ENCODE results near the gene RUFY2.

RUFY2 gene

DNA sequence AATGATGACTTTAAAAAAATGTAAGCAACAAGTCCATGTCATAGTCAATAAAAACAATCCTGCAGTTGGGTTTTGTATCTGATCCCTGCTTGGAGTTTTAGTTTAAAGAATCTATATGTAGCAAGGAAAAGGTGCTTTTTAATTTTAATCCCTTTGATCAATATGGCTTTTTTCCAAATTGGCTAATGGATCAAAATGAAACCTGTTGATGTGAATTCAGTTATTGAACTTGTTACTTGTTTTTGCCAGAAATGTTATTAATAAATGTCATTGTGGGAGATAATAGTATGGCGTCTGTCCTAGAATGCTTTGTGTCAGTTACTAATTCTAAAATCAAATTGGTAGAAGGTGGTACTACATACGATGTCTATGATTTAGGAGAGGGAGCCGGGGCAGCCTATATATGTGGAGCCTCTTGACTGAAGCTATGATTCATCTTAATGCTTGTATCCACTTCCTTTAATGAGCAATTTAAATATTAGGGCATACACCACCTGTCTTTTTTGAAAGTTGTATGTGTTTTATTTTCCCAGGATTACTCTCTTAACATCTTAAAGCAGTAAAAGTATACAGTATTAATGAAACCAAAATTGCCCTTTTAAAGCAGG is 64.1 kb downstream of the RUFY2 start:
- whole genome bisulfite sequencing (ENCODE audit: extremely low coverage, insufficient coverage, insufficient read length), result no CpG with 5 or more reads among the region's 3 CpGs

DNA sequence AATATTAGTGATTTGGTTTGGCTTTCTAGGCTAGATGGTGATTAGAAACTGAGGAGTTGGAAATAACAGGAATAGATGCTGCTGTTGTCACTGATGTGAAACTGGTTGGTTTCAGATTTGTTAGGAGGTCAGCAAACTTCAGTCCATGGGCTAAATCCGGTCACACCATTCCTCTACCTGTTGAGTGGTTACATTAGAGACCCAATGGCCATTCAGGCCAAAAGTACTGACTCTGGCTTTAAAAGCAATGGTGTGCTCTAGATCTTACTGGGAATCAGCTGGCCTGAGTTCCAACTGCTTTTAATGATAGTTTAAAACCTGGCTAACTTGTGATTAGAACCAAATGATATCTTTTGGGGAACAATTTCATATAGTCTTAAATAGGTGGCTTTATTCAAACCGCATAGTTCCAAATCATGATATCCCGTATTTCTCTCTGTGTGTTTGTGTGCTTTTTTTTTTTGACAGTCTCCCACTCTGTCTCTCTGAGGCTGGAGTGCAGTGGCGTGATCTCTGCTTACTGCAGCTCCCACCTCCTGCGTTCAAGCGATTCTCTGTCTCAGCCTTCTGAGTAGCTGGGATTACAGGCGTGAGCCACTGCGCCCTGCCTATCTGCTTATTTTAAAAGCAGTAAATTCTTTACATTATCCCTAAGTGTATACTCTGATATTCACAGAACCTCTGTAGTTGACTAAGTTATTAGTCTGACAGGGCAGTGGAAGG is 66.6 kb downstream of the RUFY2 start:
- Histone ChIP-seq H3K14ac (ENCODE audit: low read length) (no peak overlapping the region), H2AK5ac (ENCODE audit: low read length) (no peak overlapping the region), H3K9me3 (ENCODE audit: insufficient read depth, low read depth, low read length) (no peaks in the 10 kb centered on the region), H2BK120ac (ENCODE audit: insufficient read depth, low read length, poor library complexity) (no peak overlapping the region), H3K18ac (ENCODE audit: low read length) (no peak overlapping the region), H3K27me3 (ENCODE audit: insufficient read depth, low read length) (no peaks in the 10 kb centered on the region), H4K8ac (ENCODE audit: low read depth, low read length) (no peak overlapping the region), H3K4ac (ENCODE audit: low read depth, low read length) (no peak overlapping the region), H3K4me3 (ENCODE audit: low read depth, low read length) (no peak overlapping the region), H3K27ac (ENCODE audit: low read depth, low read length) (no peak overlapping the region), H3K9ac (ENCODE audit: low read length) (no peak overlapping the region), H3K79me2 (ENCODE audit: control insufficient read depth, insufficient read depth, low read length, poor library complexity) (peaks cover 4% of the 10 kb centered on the region), H2BK12ac (ENCODE audit: low read length) (no peak overlapping the region), H3K79me1 (ENCODE audit: low read length) (no peaks in the 10 kb centered on the region), H2AFZ (ENCODE audit: insufficient read depth, low read length, poor library complexity) (no peak overlapping the region), H4K91ac (ENCODE audit: low read depth, low read length) (no peak overlapping the region), H3K4me2 (ENCODE audit: low read length) (no peak overlapping the region), H3K23ac (ENCODE audit: low read length) (no peak overlapping the region), H3K4me1 (ENCODE audit: control insufficient read depth in 1 of 2, insufficient read depth in 2 of 2, low read length in 2 of 2) (peaks cover 0 to 1% of the 10 kb centered on the region in 2 experiments), H2BK5ac (ENCODE audit: low read depth, low read length, poor library complexity) (no peak overlapping the region), H3K36me3 (ENCODE audit: control insufficient read depth in 1 of 2, insufficient read depth in 2 of 2, low read length in 2 of 2) (peaks cover 21 to 34% of the 10 kb centered on the region in 2 experiments), H4K12ac (ENCODE audit: low read depth, low read length) (no peak overlapping the region)
- DNase-seq, result no peak
- no CpG with 5 or more reads among the region's 8 CpGs for WGBS (ENCODE audit: extremely low coverage, insufficient coverage, insufficient read length)

More for the DNA sequence above, 64.1 kb downstream of the RUFY2 start:
- H3K18ac ChIP-seq (ENCODE audit: low read length), result no peak overlapping the region
- H3K4me3 ChIP-seq (ENCODE audit: low read depth, low read length), result no peak overlapping the region
- peaks cover 23 to 32% of the 10 kb centered on the region in 2 experiments for H3K36me3 ChIP-seq (ENCODE audit: control insufficient read depth in 1 of 2, insufficient read depth in 2 of 2, low read length in 2 of 2)
- DNase-seq, result no peak
- H2BK12ac ChIP-seq (ENCODE audit: low read length), result no peak overlapping the region
- H3K4me1 ChIP-seq (ENCODE audit: control insufficient read depth in 1 of 2, insufficient read depth in 2 of 2, low read length in 2 of 2), result no peaks in the 10 kb centered on the region
- no peaks in the 10 kb centered on the region for H3K79me2 ChIP-seq (ENCODE audit: control insufficient read depth, insufficient read depth, low read length, poor library complexity)
- H2AFZ ChIP-seq (ENCODE audit: insufficient read depth, low read length, poor library complexity), result no peak overlapping the region
- no peak overlapping the region for H3K4me2 ChIP-seq (ENCODE audit: low read length)
- H3K4ac ChIP-seq (ENCODE audit: low read depth, low read length), result no peak overlapping the region
- no peak overlapping the region for H2BK5ac ChIP-seq (ENCODE audit: low read depth, low read length, poor library complexity)
- no peak overlapping the region for H2BK120ac ChIP-seq (ENCODE audit: insufficient read depth, low read length, poor library complexity)
- no peak overlapping the region for H3K27ac ChIP-seq (ENCODE audit: low read depth, low read length)
- no peak overlapping the region for H2AK5ac ChIP-seq (ENCODE audit: low read length)
- no peak overlapping the region for H3K9ac ChIP-seq (ENCODE audit: low read length)
- H4K91ac ChIP-seq (ENCODE audit: low read depth, low read length), result no peak overlapping the region
- no peak overlapping the region for H3K14ac ChIP-seq (ENCODE audit: low read length)
- no peak overlapping the region for H3K23ac ChIP-seq (ENCODE audit: low read length)
- H3K9me3 ChIP-seq (ENCODE audit: insufficient read depth, low read depth, low read length), result no peaks in the 10 kb centered on the region
- H3K27me3 ChIP-seq (ENCODE audit: insufficient read depth, low read length), result no peaks in the 10 kb centered on the region
- no peaks in the 10 kb centered on the region for H3K79me1 ChIP-seq (ENCODE audit: low read length)
- H4K12ac ChIP-seq (ENCODE audit: low read depth, low read length), result no peak overlapping the region
- no peak overlapping the region for H4K8ac ChIP-seq (ENCODE audit: low read depth, low read length)

- no peak overlapping the region for H2BK120ac ChIP-seq (ENCODE audit: insufficient read depth, low read length, poor library complexity)
- H2AK5ac ChIP-seq (ENCODE audit: low read length), result no peak overlapping the region
- peaks cover 0 to 2% of the 10 kb centered on the region in 2 experiments for H3K4me1 ChIP-seq (ENCODE audit: control insufficient read depth in 1 of 2, insufficient read depth in 2 of 2, low read length in 2 of 2)
- no peak overlapping the region for H2AFZ ChIP-seq (ENCODE audit: insufficient read depth, low read length, poor library complexity)
- no peak overlapping the region for H3K4me2 ChIP-seq (ENCODE audit: low read length)
- no peak overlapping the region for H4K12ac ChIP-seq (ENCODE audit: low read depth, low read length)
- DNase-seq, result no peak
- no peak overlapping the region for H4K8ac ChIP-seq (ENCODE audit: low read depth, low read length)
- no peaks in the 10 kb centered on the region for H3K9me3 ChIP-seq (ENCODE audit: insufficient read depth, low read depth, low read length)
- no peak overlapping the region for H3K23ac ChIP-seq (ENCODE audit: low read length)
- no peak overlapping the region for H2BK5ac ChIP-seq (ENCODE audit: low read depth, low read length, poor library complexity)
- no peaks in the 10 kb centered on the region for H3K27me3 ChIP-seq (ENCODE audit: insufficient read depth, low read length)
- H2BK12ac ChIP-seq (ENCODE audit: low read length), result no peak overlapping the region
- H3K14ac ChIP-seq (ENCODE audit: low read length), result no peak overlapping the region
- H3K27ac ChIP-seq (ENCODE audit: low read depth, low read length), result no peak overlapping the region
- peak overlapping the region; percentile 95 for H3K4ac ChIP-seq (ENCODE audit: low read depth, low read length)
- H3K4me3 ChIP-seq (ENCODE audit: low read depth, low read length), result no peak overlapping the region
- no peak overlapping the region for H4K91ac ChIP-seq (ENCODE audit: low read depth, low read length)
- no peak overlapping the region for H3K9ac ChIP-seq (ENCODE audit: low read length)
- H3K18ac ChIP-seq (ENCODE audit: low read length), result no peak overlapping the region
- H3K79me2 ChIP-seq (ENCODE audit: control insufficient read depth, insufficient read depth, low read length, poor library complexity), result peaks cover 14% of the 10 kb centered on the region
- H3K36me3 ChIP-seq (ENCODE audit: control insufficient read depth in 1 of 2, insufficient read depth in 2 of 2, low read length in 2 of 2), result peaks cover 16 to 31% of the 10 kb centered on the region in 2 experiments
- WGBS (ENCODE audit: extremely low coverage, insufficient coverage, insufficient read length), result no CpG with 5 or more reads among the region's 7 CpGs
- peaks cover 10% of the 10 kb centered on the region for H3K79me1 ChIP-seq (ENCODE audit: low read length)
These were observed 70.2 kb downstream of the RUFY2 start for GRCh38 chr10:68336754-68337351.

GRCh38 chr10:68334672-68335467 is 72.2 kb downstream of the RUFY2 start:
- no peak overlapping the region for H3K23ac ChIP-seq (ENCODE audit: low read length)
- no peak overlapping the region for H3K27ac ChIP-seq (ENCODE audit: low read depth, low read length)
- peak overlapping the region; percentile 50 for H3K4me2 ChIP-seq (ENCODE audit: low read length)
- H3K79me2 ChIP-seq (ENCODE audit: control insufficient read depth, insufficient read depth, low read length, poor library complexity), result peaks cover 22% of the 10 kb centered on the region
- no peak overlapping the region for H3K4me3 ChIP-seq (ENCODE audit: low read depth, low read length)
- no peak overlapping the region for H2AFZ ChIP-seq (ENCODE audit: insufficient read depth, low read length, poor library complexity)
- DNase-seq, result no peak
- no peak overlapping the region for H4K8ac ChIP-seq (ENCODE audit: low read depth, low read length)
- peaks cover 6 to 7% of the 10 kb centered on the region in 2 experiments for H3K4me1 ChIP-seq (ENCODE audit: control insufficient read depth in 1 of 2, insufficient read depth in 2 of 2, low read length in 2 of 2)
- no peaks in the 10 kb centered on the region for H3K9me3 ChIP-seq (ENCODE audit: insufficient read depth, low read depth, low read length)
- peaks cover 8 to 14% of the 10 kb centered on the region in 2 experiments for H3K36me3 ChIP-seq (ENCODE audit: control insufficient read depth in 1 of 2, insufficient read depth in 2 of 2, low read length in 2 of 2)
- peaks cover 18% of the 10 kb centered on the region for H3K79me1 ChIP-seq (ENCODE audit: low read length)
- no peak overlapping the region for H2BK12ac ChIP-seq (ENCODE audit: low read length)
- H3K27me3 ChIP-seq (ENCODE audit: insufficient read depth, low read length), result no peaks in the 10 kb centered on the region
- no peak overlapping the region for H2BK5ac ChIP-seq (ENCODE audit: low read depth, low read length, poor library complexity)
- no peak overlapping the region for H4K91ac ChIP-seq (ENCODE audit: low read depth, low read length)
- H3K14ac ChIP-seq (ENCODE audit: low read length), result no peak overlapping the region
- H3K18ac ChIP-seq (ENCODE audit: low read length), result no peak overlapping the region
- H3K9ac ChIP-seq (ENCODE audit: low read length), result no peak overlapping the region
- WGBS (ENCODE audit: extremely low coverage, insufficient coverage, insufficient read length), result no CpG with 5 or more reads among the region's 8 CpGs
- H3K4ac ChIP-seq (ENCODE audit: low read depth, low read length), result peak overlapping the region; percentile 77
- H2BK120ac ChIP-seq (ENCODE audit: insufficient read depth, low read length, poor library complexity), result no peak overlapping the region
- no peak overlapping the region for H2AK5ac ChIP-seq (ENCODE audit: low read length)
- H4K12ac ChIP-seq (ENCODE audit: low read depth, low read length), result no peak overlapping the region

Data from trophoblast cell (in vitro differentiated cells and primary cell).